ENCODE measurements around the gene DDX10. TPM values are rescaled to one million over a fixed set of nuclear protein-coding genes. Genes with fewer than 3 reads are reported as not detected.

The DDX10 gene
- total RNA-seq, 2 donors from 2014 or later = 8.0 to 28.2 TPM

DNA sequence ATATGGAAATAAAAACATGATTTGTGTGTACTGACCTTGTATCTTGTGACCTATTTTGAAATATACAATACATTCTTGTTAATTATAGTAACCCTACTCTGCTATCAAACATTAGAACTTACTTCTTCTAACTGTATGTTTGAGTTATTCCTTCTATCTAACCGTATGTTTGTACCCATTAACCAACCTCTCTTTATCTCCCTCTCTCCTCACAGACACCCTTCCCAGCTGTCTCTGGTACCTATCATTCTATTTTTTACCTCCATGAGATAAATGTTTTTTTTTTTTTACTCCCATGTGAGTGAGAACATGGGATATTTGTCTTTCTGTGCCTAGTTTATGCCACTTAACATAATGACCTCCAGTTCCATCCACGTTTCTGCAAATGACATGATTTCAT, 128.7 kb downstream of the DDX10 start:
- TF ChIP-seq, protein P1, sequence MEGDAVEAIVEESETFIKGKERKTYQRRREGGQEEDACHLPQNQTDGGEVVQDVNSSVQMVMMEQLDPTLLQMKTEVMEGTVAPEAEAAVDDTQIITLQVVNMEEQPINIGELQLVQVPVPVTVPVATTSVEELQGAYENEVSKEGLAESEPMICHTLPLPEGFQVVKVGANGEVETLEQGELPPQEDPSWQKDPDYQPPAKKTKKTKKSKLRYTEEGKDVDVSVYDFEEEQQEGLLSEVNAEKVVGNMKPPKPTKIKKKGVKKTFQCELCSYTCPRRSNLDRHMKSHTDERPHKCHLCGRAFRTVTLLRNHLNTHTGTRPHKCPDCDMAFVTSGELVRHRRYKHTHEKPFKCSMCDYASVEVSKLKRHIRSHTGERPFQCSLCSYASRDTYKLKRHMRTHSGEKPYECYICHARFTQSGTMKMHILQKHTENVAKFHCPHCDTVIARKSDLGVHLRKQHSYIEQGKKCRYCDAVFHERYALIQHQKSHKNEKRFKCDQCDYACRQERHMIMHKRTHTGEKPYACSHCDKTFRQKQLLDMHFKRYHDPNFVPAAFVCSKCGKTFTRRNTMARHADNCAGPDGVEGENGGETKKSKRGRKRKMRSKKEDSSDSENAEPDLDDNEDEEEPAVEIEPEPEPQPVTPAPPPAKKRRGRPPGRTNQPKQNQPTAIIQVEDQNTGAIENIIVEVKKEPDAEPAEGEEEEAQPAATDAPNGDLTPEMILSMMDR (IDR thresholded peaks at IDR 0.05) = no peak
- no peak overlapping the region for H3K27ac ChIP-seq
- H3K27me3 ChIP-seq (replicated peaks; ENCODE audit: insufficient read depth) = no peaks in the 10 kb centered on the region
- DNase-seq (ENCODE audit: low spot score) (no peak), ATAC-seq (ENCODE audit: insufficient number of reproducible peaks, low FRiP score, low read depth) (no peak)
- no peaks in the 10 kb centered on the region for H3K4me1 ChIP-seq (ENCODE audit: control insufficient read depth in 1 of 2, low read depth in 2 of 2)
- H3K36me3 ChIP-seq = no peaks in the 10 kb centered on the region
- no peak overlapping the region for H3K4me3 ChIP-seq
- H3K9me3 ChIP-seq = no peaks in the 10 kb centered on the region

DNA sequence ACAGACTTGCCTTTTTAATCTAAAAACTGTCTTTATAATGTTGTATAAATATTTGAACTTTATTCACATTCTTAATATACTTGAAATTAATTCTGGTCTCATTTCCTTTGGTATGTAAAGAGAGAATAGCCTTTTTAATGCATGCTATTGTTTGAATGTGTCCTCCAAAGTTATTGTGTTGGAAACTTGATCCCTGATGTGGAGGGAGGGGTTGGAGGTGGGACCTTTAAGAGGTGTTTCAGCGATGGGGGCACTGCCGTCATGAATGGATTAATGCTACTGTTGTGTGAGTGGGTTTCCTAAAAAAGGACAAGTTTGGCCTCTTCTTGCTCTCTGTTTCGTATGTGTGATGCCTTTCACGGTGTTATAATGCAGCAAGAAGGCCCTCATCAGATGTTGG, 131.7 kb downstream of the DDX10 start:
- Histone ChIP-seq H3K9me3 (no peaks in the 10 kb centered on the region), H3K36me3 (no peaks in the 10 kb centered on the region), H3K4me1 (ENCODE audit: control insufficient read depth in 1 of 2, low read depth in 2 of 2) (no peaks in the 10 kb centered on the region), H3K4me3 (no peak overlapping the region), H3K27me3 (replicated peaks; ENCODE audit: insufficient read depth) (no peaks in the 10 kb centered on the region), H3K27ac (no peak overlapping the region)
- ATAC-seq (ENCODE audit: insufficient number of reproducible peaks, low FRiP score, low read depth) = no peak
- TF ChIP-seq, protein P1 (IDR thresholded peaks at IDR 0.05) = no peak
- no peak for DNase-seq (ENCODE audit: low spot score)

DNA sequence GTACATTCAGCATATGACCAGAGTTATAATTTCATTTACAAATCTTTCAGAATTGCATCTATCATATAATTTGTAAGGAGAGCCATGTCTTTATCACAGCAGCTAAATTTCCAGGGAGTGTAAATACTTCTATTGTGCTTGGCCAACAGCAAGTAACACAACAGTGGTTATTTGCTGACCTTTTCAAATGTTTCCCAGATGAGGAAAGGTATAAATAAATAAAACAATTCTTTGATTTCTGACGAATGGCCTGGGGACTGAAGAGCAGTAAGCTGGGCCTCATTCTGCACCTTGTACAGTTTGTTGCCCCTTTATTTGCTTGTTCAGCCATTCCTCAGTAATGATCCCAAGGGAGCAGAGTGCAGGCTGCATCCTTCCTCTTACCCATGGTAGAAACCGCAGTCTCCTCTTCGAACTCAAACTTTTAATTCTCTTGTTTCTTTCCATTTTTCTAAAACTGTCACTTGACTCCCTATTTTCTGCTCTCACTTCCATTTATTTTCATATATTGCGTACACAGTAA, 132.8 kb downstream of the DDX10 start:
- no peaks in the 10 kb centered on the region for H3K36me3 ChIP-seq
- no peak overlapping the region for H3K27ac ChIP-seq
- H3K9me3 ChIP-seq = no peaks in the 10 kb centered on the region
- TF ChIP-seq, protein P1 (IDR thresholded peaks at IDR 0.05) = no peak
- DNase-seq (ENCODE audit: low spot score) (no peak), ATAC-seq (ENCODE audit: insufficient number of reproducible peaks, low FRiP score, low read depth) (no peak)
- H3K27me3 ChIP-seq (replicated peaks; ENCODE audit: insufficient read depth) = no peaks in the 10 kb centered on the region
- H3K4me3 ChIP-seq = no peak overlapping the region
- no peaks in the 10 kb centered on the region for H3K4me1 ChIP-seq (ENCODE audit: control insufficient read depth in 1 of 2, low read depth in 2 of 2)

DNA sequence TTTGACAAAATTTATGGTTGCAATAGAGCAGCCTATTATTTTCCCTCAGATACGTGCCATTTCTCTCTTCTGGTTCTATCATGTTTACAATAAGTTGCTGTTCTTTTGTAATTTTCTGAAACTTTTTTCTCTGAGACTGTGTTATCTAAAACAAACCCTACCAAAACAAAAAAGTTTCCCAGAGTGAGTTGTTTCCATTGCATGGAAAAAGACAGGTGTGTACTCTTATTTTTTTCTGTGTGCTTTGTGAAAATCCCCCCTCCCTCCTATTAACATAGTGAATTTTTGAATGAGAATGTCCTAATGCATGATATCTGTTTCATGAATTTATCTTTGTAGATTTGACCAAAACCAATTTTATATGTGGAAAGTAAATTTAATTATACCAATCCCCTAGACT, 137.6 kb downstream of the DDX10 start:
- H3K4me3 ChIP-seq = no peak overlapping the region
- no peaks in the 10 kb centered on the region for H3K36me3 ChIP-seq
- DNase-seq (ENCODE audit: low spot score) = no peak
- no peak overlapping the region for H3K27ac ChIP-seq
- TF ChIP-seq, protein P1 (IDR thresholded peaks at IDR 0.05) = no peak
- ATAC-seq (ENCODE audit: insufficient number of reproducible peaks, low FRiP score, low read depth) = no peak
- H3K4me1 ChIP-seq (ENCODE audit: control insufficient read depth in 1 of 2, low read depth in 2 of 2) = peaks cover 4 to 23% of the 10 kb centered on the region in 2 donors
- H3K27me3 ChIP-seq (replicated peaks; ENCODE audit: insufficient read depth) = no peaks in the 10 kb centered on the region
- no peaks in the 10 kb centered on the region for H3K9me3 ChIP-seq

DNA sequence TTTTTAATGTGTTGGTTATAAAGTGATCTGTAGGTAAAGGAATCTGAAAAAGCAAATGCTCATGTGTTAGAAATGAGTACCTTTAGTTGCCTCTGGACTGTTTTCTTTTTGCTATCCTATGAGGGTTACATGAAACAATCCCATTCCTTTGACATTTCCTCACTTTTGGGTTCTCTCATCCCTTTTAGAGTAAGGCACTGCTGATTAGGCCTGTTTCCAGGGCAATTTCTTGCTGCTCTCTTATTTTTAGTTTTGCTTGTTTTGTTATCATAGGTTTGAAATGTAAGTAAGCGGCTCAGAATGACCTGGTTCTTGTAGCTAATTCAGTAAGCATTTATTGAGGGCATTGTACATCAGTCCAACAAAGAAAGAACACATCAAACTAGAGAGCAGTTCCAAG, 138.9 kb downstream of the DDX10 start:
- DNase-seq (ENCODE audit: low spot score) = no peak
- H3K9me3 ChIP-seq = no peaks in the 10 kb centered on the region
- H3K27ac ChIP-seq = no peak overlapping the region
- no peaks in the 10 kb centered on the region for H3K36me3 ChIP-seq
- ATAC-seq (ENCODE audit: insufficient number of reproducible peaks, low FRiP score, low read depth) = no peak
- peaks cover 4 to 23% of the 10 kb centered on the region in 2 donors for H3K4me1 ChIP-seq (ENCODE audit: control insufficient read depth in 1 of 2, low read depth in 2 of 2)
- no peaks in the 10 kb centered on the region for H3K27me3 ChIP-seq (replicated peaks; ENCODE audit: insufficient read depth)
- no peak overlapping the region for H3K4me3 ChIP-seq
- TF ChIP-seq, protein P1 (IDR thresholded peaks at IDR 0.05) = no peak
